ENCODE results near the gene TREH. TPM values are rescaled to one million over a fixed set of nuclear protein-coding genes. Genes with fewer than 3 reads are reported as not detected.

Gene TREH
- total and polyA plus RNA-seq, 12 donors, result 0.11 to 4.8 (median 0.83) TPM; not detected in 9

GRCh38 chr11:118609380-118610224 is 69.8 kb downstream of the TREH start:
- H3K4me3 ChIP-seq, result peak overlapping the region; percentile 21 to 97 (median 74)
- H3K36me3 ChIP-seq, result peaks cover 0 to 19% (median 9%) of the 10 kb centered on the region in 9 donors
- H3K27me3 ChIP-seq, result peaks cover 0 to 56% (median 0%) of the 10 kb centered on the region in 7 donors
- ATAC-seq (peak in 1 of 8 donors; percentile 1), DNase-seq (peak; percentile 36 to 38)
- intact Hi-C loops (cut with DNase I), result loop anchor here in 4 of 10 donors (5.0 kb wide), 3 partner anchors 37 to 183 kb away; partner anchors contain the start of genes ARCN1 (in 2 of the 4) and DDX6 (in 1 of the 4)
- 28 to 31% methylated on average over 57 of the region's 57 CpGs for WGBS, 2 donors
- no peaks in the 10 kb centered on the region for H3K9me3 ChIP-seq
- peak overlapping the region; percentile 91 to 99 (median 94) for H3K27ac ChIP-seq
- peaks cover 7 to 80% (median 40%) of the 10 kb centered on the region in 9 donors for H3K4me1 ChIP-seq
- TF ChIP-seq CTCF (IDR thresholded peaks at IDR 0.05), result no peak

GRCh38 chr11:118608360-118609227 is 70.9 kb downstream of the TREH start:
- Histone ChIP-seq H3K9me3 (no peaks in the 10 kb centered on the region), H3K27ac (peak overlapping the region; percentile 94 to 99 (median 97)), H3K36me3 (peaks cover 0 to 9% (median 0%) of the 10 kb centered on the region in 9 donors), H3K27me3 (peaks cover 0 to 56% (median 0%) of the 10 kb centered on the region in 7 donors), H3K4me3 (peak overlapping the region; percentile 65 to 97 (median 92)), H3K4me1 (peaks cover 10 to 83% (median 45%) of the 10 kb centered on the region in 9 donors)
- 10 to 16% methylated on average over 65 to 69 of the region's 69 CpGs for WGBS, 2 donors
- TF ChIP-seq CTCF (IDR thresholded peaks at IDR 0.05), result no peak
- intact Hi-C loops (cut with DNase I), result loop anchor here in 3 of 10 donors (5.0 kb wide), 3 partner anchors 36 to 184 kb away; partner anchors contain the start of genes ARCN1 (in 2 of the 3) and DDX6 (in 1 of the 3)
- peak; percentile 79 to 81 for DNase-seq
- ATAC-seq, result peak; percentile 23 to 77 (median 42)

- TF ChIP-seq CTCF (IDR thresholded peaks at IDR 0.05), result peak; percentile 11 to 72 (median 58)
- Histone ChIP-seq H3K27me3 (peaks cover 0 to 55% (median 0%) of the 10 kb centered on the region in 7 donors), H3K4me3 (peak within 1 kb of the TSS; percentile 65 to 97 (median 92)), H3K36me3 (peaks cover 0 to 10% (median 0%) of the 10 kb centered on the region in 9 donors), H3K27ac (peak within 1 kb of the TSS; percentile 94 to 99 (median 97)), H3K9me3 (no peaks in the 10 kb centered on the region), H3K4me1 (peaks cover 10 to 83% (median 44%) of the 10 kb centered on the region in 9 donors)
- DNase-seq (peak; percentile 76 to 79), ATAC-seq (peak; percentile 23 to 63 (median 51))
- intact Hi-C loops (cut with DNase I), result loop anchor here in 4 of 10 donors (1.0 to 5.0 kb wide), 4 partner anchors 35 to 185 kb away; partner anchors contain the start of genes ARCN1 (in 2 of the 4) and DDX6 (in 1 of the 4)
- WGBS, 2 donors, result 0% methylated on average over 70 to 72 of the region's 72 CpGs
Observed at GRCh38 chr11:118607401-118608359, 71.8 kb downstream of the TREH start, which contains the start of gene PHLDB1. TSS of gene PHLDB1 (plus strand) at chr11:118607615. CDS start at chr11:118613837, 6,222 bp downstream.

Small RNA genes within 50 kb of the gene (microRNA-seq; reads per million reads assigned to microRNA genes)
- gene MIR6716, result 0 to 0.51 reads per million in 2 donors

Other genes starting within 250 kb of the TREH start
- gene KMT2A, start 243.2 kb downstream of the TREH start, total RNA-seq, result 10 to 100 TPM; 16.3 to 44.5 (median 38.9) TPM
- gene KMT2A, start 243.2 kb downstream of the TREH start, polyA plus RNA-seq, result 10 to 100 TPM in 1 of 2 donors, 1 to 10 TPM in 1; 4.1 to 13.8 TPM
- 1 to 10 TPM in 1 of 10 donors, under 1 TPM in 6, not detected in 3; 0.28 to 1.8 (median 0.49) TPM for gene TTC36, start 152.2 kb downstream of the TREH start, total RNA-seq
- gene TTC36, start 152.2 kb downstream of the TREH start, polyA plus RNA-seq, result under 1 TPM in 1 of 2 donors, not detected in 1; 0.16 TPM
- 10 to 100 TPM; 10.2 to 16.2 (median 11.5) TPM for gene TMEM25, start 148.5 kb downstream of the TREH start, total RNA-seq
- 1 to 10 TPM; 3.9 to 9.3 TPM for gene TMEM25, start 148.5 kb downstream of the TREH start, polyA plus RNA-seq
- gene IFT46, start 113.7 kb downstream of the TREH start, total RNA-seq, result 10 to 100 TPM; 14.0 to 23.4 (median 20.5) TPM
- gene IFT46, start 113.7 kb downstream of the TREH start, polyA plus RNA-seq, result 10 to 100 TPM; 22.2 to 23.0 TPM
- 100 to 1,000 TPM in 4 of 10 donors, 10 to 100 TPM in 6; 84.8 to 122 (median 98.3) TPM for gene ARCN1, start 107.2 kb downstream of the TREH start, total RNA-seq
- 10 to 100 TPM; 48.8 to 88.1 TPM for gene ARCN1, start 107.2 kb downstream of the TREH start, polyA plus RNA-seq
- gene PHLDB1, start 72.0 kb downstream of the TREH start, total RNA-seq, result 100 to 1,000 TPM in 9 of 10 donors, 10 to 100 TPM in 1; 81.9 to 125 (median 114) TPM
- gene PHLDB1, start 72.0 kb downstream of the TREH start, polyA plus RNA-seq, result 100 to 1,000 TPM in 1 of 2 donors, 10 to 100 TPM in 1; 74.9 to 259 TPM
- gene DDX6, start 111.5 kb upstream of the TREH start, total RNA-seq, result 100 to 1,000 TPM in 9 of 10 donors, 10 to 100 TPM in 1; 89.0 to 179 (median 136) TPM
- gene DDX6, start 111.5 kb upstream of the TREH start, polyA plus RNA-seq, result 10 to 100 TPM; 17.1 to 23.9 TPM
- under 1 TPM in 1 of 10 donors, not detected in 9; 0.16 TPM for gene CXCR5, start 204.2 kb upstream of the TREH start, total RNA-seq
- under 1 TPM; 0.22 to 0.58 TPM for gene CXCR5, start 204.2 kb upstream of the TREH start, polyA plus RNA-seq
- gene BCL9L, start 246.3 kb upstream of the TREH start, total RNA-seq, result 10 to 100 TPM; 29.4 to 57.7 (median 40.8) TPM
- 10 to 100 TPM; 24.0 to 24.2 TPM for gene BCL9L, start 246.3 kb upstream of the TREH start, polyA plus RNA-seq